ENCODE data around the gene EMP3. TPM values are rescaled to one million over a fixed set of nuclear protein-coding genes. Genes with fewer than 3 reads are reported as not detected.

EMP3 gene
- total RNA-seq, 1 experiment from 2014 or later: 171 TPM

GRCh38 chr19:48332662-48333466, 7.5 kb downstream of the EMP3 start:
- in situ Hi-C loops (cut with HindIII; ENCODE audit: low pct_unique_long_range_greater_than_20kb, low sequenced_read_pairs) (no loop called here), intact Hi-C loops (cut with micrococcal nuclease; ENCODE audit: unreplicated experiment) (no loop called here)
- no TSS peak for BruUV-seq (replicated peaks)
- CTCF ChIA-PET: interaction anchor here (0.7 to 2.3 kb wide), 3 partner anchors 12 to 24 kb away, joined by 3 to 20 read pairs (median 18); a partner anchor contains a TSS
- Histone ChIP-seq H3K4me1 (ENCODE audit: control insufficient read depth, insufficient read depth, low read length) (peaks cover 7% of the 10 kb centered on the region), H3K27ac (ENCODE audit: low read length) (peak overlapping the region; percentile 67), H3K4me3 (ENCODE audit: low read depth in 2 of 2, low read length in 2 of 2) (peak overlapping the region; percentile 42 to 66), H3K9me3 (ENCODE audit: control insufficient read depth, insufficient read depth, low read depth, low read length) (no peaks in the 10 kb centered on the region), H3K36me3 (ENCODE audit: control insufficient read depth, insufficient read depth, low read length) (no peaks in the 10 kb centered on the region), H3K27me3 (ENCODE audit: control insufficient read depth, insufficient read depth, low read length) (no peaks in the 10 kb centered on the region)
- TF ChIP-seq, protein P1, sequence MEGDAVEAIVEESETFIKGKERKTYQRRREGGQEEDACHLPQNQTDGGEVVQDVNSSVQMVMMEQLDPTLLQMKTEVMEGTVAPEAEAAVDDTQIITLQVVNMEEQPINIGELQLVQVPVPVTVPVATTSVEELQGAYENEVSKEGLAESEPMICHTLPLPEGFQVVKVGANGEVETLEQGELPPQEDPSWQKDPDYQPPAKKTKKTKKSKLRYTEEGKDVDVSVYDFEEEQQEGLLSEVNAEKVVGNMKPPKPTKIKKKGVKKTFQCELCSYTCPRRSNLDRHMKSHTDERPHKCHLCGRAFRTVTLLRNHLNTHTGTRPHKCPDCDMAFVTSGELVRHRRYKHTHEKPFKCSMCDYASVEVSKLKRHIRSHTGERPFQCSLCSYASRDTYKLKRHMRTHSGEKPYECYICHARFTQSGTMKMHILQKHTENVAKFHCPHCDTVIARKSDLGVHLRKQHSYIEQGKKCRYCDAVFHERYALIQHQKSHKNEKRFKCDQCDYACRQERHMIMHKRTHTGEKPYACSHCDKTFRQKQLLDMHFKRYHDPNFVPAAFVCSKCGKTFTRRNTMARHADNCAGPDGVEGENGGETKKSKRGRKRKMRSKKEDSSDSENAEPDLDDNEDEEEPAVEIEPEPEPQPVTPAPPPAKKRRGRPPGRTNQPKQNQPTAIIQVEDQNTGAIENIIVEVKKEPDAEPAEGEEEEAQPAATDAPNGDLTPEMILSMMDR (IDR thresholded peaks at IDR 0.05): no peak
- no peak for TF ChIP-seq TCF7L2 (IDR thresholded peaks at IDR 0.05; ENCODE audit: low read depth, low read length)
- POLR2A ChIA-PET: interaction anchor here (0.5 to 0.9 kb wide), 2 partner anchors 10 to 422 kb away, joined by 4 to 12 read pairs; partner anchors contain the start of gene FGF21
- DNase-seq (ENCODE audit: low read depth, low spot score) (no peak), ATAC-seq (peak; percentile 86)

DNA sequence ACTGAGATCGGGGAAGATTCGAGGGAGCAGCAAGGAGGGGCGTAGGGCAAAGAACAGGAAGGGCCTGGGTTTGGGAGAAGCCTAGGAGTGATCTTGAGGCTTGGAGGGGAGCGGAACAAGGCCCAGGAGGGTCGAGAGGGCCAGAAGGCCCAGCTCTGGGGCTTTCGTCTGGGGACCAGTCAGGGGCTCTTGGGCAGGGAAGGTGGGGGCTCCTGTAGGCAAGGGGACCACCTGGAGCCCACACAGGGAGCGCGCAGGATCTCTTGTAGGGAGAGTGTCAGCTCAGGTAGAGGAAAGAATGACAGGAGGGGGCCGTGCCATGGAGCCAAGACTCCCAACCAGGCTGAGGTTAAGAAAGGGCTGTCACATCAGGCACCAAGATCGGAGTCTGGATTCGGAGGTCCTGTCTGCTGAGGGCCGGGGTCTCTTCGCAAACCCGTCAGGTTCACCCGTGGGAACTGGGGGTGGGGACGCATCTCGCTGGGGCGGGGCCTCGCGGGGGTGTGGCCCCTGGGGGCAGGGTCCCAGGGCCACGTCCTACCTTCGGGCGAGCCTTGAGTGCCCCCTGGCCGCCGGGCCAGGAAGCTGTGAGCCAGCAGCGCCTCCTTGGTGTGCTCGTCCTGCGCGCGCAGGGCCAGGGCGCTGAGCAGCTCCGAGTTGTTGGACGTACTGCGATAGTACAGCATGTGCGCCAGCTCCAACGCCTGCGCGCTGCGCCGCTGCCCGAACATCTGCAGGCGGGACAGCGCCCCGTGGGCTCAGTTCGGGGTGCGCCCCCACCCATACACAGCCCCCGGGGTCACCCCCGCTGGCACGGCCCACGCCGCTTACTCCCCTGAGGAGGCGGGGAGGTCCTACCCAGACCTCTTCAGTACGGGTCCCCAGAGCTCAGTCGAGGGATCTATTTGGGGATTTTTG, 8.4 kb downstream of the EMP3 start:
- in situ Hi-C loops (cut with HindIII; ENCODE audit: low pct_unique_long_range_greater_than_20kb, low sequenced_read_pairs): no loop called here
- H3K4me3 ChIP-seq (ENCODE audit: low read depth in 2 of 2, low read length in 2 of 2): peak overlapping the region; percentile 42 to 66
- ATAC-seq (peak; percentile 90), DNase-seq (ENCODE audit: low read depth, low spot score) (no peak)
- no peaks in the 10 kb centered on the region for H3K9me3 ChIP-seq (ENCODE audit: control insufficient read depth, insufficient read depth, low read depth, low read length)
- intact Hi-C loops (cut with micrococcal nuclease; ENCODE audit: unreplicated experiment): no loop called here
- BruUV-seq (replicated peaks): no TSS peak
- H3K4me1 ChIP-seq (ENCODE audit: control insufficient read depth, insufficient read depth, low read length): peaks cover 7% of the 10 kb centered on the region
- no peaks in the 10 kb centered on the region for H3K36me3 ChIP-seq (ENCODE audit: control insufficient read depth, insufficient read depth, low read length)
- POLR2A ChIA-PET: interaction anchor here (0.6 to 0.9 kb wide), 4 partner anchors 11 to 249 kb away, joined by 3 to 6 read pairs (median 4); partner anchors contain the start of gene TMEM143
- peak overlapping the region; percentile 71 for H3K27ac ChIP-seq (ENCODE audit: low read length)
- no peaks in the 10 kb centered on the region for H3K27me3 ChIP-seq (ENCODE audit: control insufficient read depth, insufficient read depth, low read length)
- CTCF ChIA-PET: interaction anchor here (0.7 to 2.3 kb wide), 8 partner anchors 9 to 228 kb away, joined by 3 to 20 read pairs (median 5); partner anchors contain the start of gene EMP3
- TF ChIP-seq, protein P2, sequence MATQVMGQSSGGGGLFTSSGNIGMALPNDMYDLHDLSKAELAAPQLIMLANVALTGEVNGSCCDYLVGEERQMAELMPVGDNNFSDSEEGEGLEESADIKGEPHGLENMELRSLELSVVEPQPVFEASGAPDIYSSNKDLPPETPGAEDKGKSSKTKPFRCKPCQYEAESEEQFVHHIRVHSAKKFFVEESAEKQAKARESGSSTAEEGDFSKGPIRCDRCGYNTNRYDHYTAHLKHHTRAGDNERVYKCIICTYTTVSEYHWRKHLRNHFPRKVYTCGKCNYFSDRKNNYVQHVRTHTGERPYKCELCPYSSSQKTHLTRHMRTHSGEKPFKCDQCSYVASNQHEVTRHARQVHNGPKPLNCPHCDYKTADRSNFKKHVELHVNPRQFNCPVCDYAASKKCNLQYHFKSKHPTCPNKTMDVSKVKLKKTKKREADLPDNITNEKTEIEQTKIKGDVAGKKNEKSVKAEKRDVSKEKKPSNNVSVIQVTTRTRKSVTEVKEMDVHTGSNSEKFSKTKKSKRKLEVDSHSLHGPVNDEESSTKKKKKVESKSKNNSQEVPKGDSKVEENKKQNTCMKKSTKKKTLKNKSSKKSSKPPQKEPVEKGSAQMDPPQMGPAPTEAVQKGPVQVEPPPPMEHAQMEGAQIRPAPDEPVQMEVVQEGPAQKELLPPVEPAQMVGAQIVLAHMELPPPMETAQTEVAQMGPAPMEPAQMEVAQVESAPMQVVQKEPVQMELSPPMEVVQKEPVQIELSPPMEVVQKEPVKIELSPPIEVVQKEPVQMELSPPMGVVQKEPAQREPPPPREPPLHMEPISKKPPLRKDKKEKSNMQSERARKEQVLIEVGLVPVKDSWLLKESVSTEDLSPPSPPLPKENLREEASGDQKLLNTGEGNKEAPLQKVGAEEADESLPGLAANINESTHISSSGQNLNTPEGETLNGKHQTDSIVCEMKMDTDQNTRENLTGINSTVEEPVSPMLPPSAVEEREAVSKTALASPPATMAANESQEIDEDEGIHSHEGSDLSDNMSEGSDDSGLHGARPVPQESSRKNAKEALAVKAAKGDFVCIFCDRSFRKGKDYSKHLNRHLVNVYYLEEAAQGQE (IDR thresholded peaks at IDR 0.05; ENCODE audit: insufficient read depth in 1 of 2, low read depth in 2 of 2, low read length in 1 of 2): no peak
- TF ChIP-seq, protein P1 (IDR thresholded peaks at IDR 0.05): peak; percentile 88
- TF ChIP-seq POLR2AphosphoS5 (IDR thresholded peaks at IDR 0.05; ENCODE audit: low read depth, low read length) (peak; percentile 38; the same call in 1 of the 2 replicates), SIN3A (IDR thresholded peaks at IDR 0.05; ENCODE audit: borderline replicate concordance, insufficient read depth, low read depth, low read length) (no peak; the same call in 1 of the 2 replicates), TCF7L2 (IDR thresholded peaks at IDR 0.05; ENCODE audit: low read depth, low read length) (no peak)
